Activated T-helper 2 cell treated with anti-CD3 and anti-CD28 coated beads, Interferon-gamma antibody, Interleukin-2, Interleukin-4, amounts not matched to agents 10 μg/mL and 5 μg/mL and 100 μg/mL, durations not matched to agents 14 hours and 24 hours and 36 hours (primary cell): ENCODE data around the gene ADAM12. TPM values are rescaled to one million over a fixed set of nuclear protein-coding genes. Genes with fewer than 3 reads are reported as not detected.

Source experiments
- DNase-seq: peaks from one replicate; pipeline ENCODE4 v3.0.0; 2021; ENCODE audit warnings: low spot score
- H3K27ac Mint-ChIP-seq: one replicate; pipeline ENCODE4 v1.8.0; 2021; ENCODE audit warnings: mixed read lengths
- H3K27me3 Mint-ChIP-seq: one replicate; pipeline ENCODE4 v1.8.0; 2021; ENCODE audit warnings: low read depth, mixed read lengths
- H3K36me3 Mint-ChIP-seq: one replicate; pipeline ENCODE4 v1.8.0; 2021; ENCODE audit warnings: low read depth, mixed read lengths
- H3K4me1 Mint-ChIP-seq: one replicate; pipeline ENCODE4 v1.8.0; 2021; ENCODE audit warnings: low read depth, mixed read lengths
- H3K4me3 Mint-ChIP-seq: one replicate; pipeline ENCODE4 v1.8.0; 2021; ENCODE audit warnings: low read depth, mild to moderate bottlenecking, moderate library complexity, mixed read lengths
- H3K9me3 Mint-ChIP-seq: one replicate; pipeline ENCODE4 v1.8.0; 2021; ENCODE audit warnings: mixed read lengths
- intact Hi-C: fragments of 100-400 bp; cut with micrococcal nuclease; formaldehyde crosslinking; loops from one replicate; pipeline ENCODE4 v1.15.1; 2023
- total RNA-seq: library from RNA; stranded (reverse); gene quantifications from 2 replicates; pipeline ENCODE4 v1.2.3, GENCODE V29; 2022

The ADAM12 gene
- total RNA-seq, 1 donor from 2014 or later, result 0.05 TPM

DNA sequence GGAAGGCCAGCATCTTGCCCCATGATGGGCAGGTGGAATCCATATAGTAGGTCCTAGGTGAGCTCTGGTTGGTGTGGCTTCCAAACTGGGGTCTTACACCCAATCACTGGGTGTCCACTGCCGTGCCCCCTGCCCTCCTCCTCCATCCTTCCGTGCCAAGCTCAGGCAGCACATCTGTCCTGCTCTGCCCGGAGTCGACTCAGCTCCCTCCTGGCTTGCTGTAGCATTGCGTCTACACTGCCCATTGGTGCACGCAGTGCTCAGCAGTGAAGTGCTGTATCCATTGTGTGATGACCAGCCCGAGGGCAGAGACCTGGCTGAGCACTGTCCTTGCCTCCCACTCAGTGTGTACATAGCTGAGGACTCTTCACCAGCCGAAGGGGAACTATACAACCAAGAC, 148.4 kb downstream of the ADAM12 start:
- intact Hi-C loops, result no loop called here
- peaks cover 17% of the 10 kb centered on the region for H3K9me3 Mint-ChIP-seq

GRCh38 chr10:126235979-126236851, 152.1 kb downstream of the ADAM12 start:
- H3K4me3 Mint-ChIP-seq, result no peak overlapping the region
- intact Hi-C loops, result no loop called here
- H3K27me3 Mint-ChIP-seq, result no peaks in the 10 kb centered on the region
- no peak overlapping the region for H3K27ac Mint-ChIP-seq
- H3K9me3 Mint-ChIP-seq, result peaks cover 23% of the 10 kb centered on the region
- no peak for DNase-seq
- H3K4me1 Mint-ChIP-seq, result no peaks in the 10 kb centered on the region
- no peaks in the 10 kb centered on the region for H3K36me3 Mint-ChIP-seq

More for the DNA sequence above, 148.4 kb downstream of the ADAM12 start:
- Mint-ChIP-seq H3K36me3 (no peaks in the 10 kb centered on the region), H3K4me3 (no peak overlapping the region), H3K4me1 (no peaks in the 10 kb centered on the region), H3K27ac (no peak overlapping the region), H3K27me3 (no peaks in the 10 kb centered on the region)
- DNase-seq, result no peak

DNA sequence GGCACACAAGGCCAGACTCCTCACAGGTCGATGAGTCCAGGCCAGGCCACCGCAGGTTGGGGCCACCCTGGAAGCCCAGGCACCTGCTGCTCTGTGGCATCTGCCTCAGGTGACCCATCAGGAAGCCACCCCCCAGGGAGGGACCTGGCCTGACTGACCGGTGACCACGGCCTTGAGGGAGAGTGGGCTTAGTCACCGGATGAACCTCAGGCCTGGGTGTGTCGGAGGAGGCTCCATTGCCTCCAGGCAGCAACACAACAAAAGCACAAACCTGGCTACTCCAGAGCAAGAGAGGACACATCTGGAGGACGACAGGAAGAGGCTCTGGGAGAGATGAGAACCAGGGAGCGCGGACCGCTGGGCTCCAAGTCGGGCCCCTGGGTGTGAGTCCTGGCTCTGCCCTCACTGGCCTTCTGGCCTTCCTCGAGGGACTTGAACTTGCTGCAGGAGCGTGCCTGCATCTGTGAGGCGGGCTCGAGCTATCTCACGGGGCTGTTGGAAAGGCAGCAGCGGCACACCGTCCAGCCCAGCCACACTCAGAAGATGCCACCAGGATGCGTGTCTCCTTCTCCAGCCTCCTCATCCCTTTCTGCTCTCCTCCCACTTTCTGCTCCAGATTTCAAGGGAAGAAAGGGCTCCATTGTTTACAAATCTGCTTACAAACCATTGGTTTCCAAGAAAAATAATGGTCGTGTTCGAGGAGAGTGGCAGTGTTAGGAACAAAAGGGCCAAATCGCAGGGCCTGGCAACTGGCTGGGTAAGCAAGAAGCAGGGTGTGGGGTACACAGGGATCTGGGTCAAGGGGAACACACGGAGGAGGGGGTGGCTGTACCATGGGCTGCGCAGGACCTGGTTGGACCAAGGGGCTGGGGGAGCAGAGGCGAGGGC, 152.9 kb downstream of the ADAM12 start:
- no peak overlapping the region for H3K4me3 Mint-ChIP-seq
- H3K4me1 Mint-ChIP-seq, result no peaks in the 10 kb centered on the region
- intact Hi-C loops, result no loop called here
- no peak for DNase-seq
- H3K36me3 Mint-ChIP-seq, result no peaks in the 10 kb centered on the region
- peaks cover 23% of the 10 kb centered on the region for H3K9me3 Mint-ChIP-seq
- no peak overlapping the region for H3K27ac Mint-ChIP-seq
- no peaks in the 10 kb centered on the region for H3K27me3 Mint-ChIP-seq

DNA sequence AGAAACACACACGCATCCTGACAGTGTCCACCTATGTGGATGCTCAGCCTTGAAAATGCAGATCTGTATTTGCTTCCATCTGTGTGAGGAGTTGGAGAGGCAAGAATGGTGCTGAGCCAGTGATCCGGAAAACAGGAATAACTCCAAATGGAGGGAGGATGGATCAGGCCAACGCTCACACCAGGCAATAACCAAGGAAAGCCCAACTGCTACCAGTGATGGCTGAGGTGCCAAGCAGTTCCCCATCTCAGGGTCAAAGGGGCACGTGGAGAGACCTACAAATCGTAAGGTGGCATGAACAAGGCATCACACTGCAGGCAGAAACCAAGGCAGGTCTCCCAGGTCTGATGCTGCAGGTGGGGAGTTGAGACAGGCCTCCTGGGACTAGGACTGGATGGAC, 153.6 kb downstream of the ADAM12 start:
- no peaks in the 10 kb centered on the region for H3K4me1 Mint-ChIP-seq

GRCh38 chr10:126233182-126234148, 154.8 kb downstream of the ADAM12 start:
- H3K9me3 Mint-ChIP-seq, result peaks cover 23% of the 10 kb centered on the region
- H3K27ac Mint-ChIP-seq, result no peak overlapping the region

More for the DNA sequence above, 153.6 kb downstream of the ADAM12 start:
- Mint-ChIP-seq H3K9me3 (peaks cover 23% of the 10 kb centered on the region), H3K27ac (no peak overlapping the region), H3K4me3 (no peak overlapping the region), H3K36me3 (no peaks in the 10 kb centered on the region), H3K27me3 (no peaks in the 10 kb centered on the region)
- DNase-seq, result no peak
- intact Hi-C loops, result no loop called here

DNA sequence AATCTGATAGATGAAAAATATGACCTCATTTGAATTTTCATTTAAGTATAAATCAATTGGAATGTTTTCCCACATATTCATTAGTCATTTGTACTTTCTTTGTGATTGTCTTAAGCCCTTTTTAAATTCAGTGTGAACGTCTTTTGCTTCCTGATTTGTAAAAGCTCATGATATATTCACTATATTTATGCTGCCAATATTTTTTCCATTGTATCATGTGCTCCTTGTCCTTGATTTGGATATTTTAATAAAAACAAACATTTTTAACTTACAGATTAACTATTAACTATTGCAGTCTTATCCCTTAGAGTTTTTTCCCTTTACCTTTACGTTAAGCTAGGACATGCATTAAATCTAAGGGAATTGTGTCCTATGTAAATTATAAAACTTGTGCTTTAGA, 157.7 kb downstream of the ADAM12 start:
- DNase-seq, result no peak
- intact Hi-C loops, result no loop called here
- H3K27me3 Mint-ChIP-seq, result no peaks in the 10 kb centered on the region
- no peaks in the 10 kb centered on the region for H3K36me3 Mint-ChIP-seq
- peaks cover 8% of the 10 kb centered on the region for H3K9me3 Mint-ChIP-seq
- H3K27ac Mint-ChIP-seq, result no peak overlapping the region
- H3K4me1 Mint-ChIP-seq, result no peaks in the 10 kb centered on the region
- H3K4me3 Mint-ChIP-seq, result no peak overlapping the region

More at GRCh38 chr10:126233182-126234148, 154.8 kb downstream of the ADAM12 start:
- intact Hi-C loops, result no loop called here
- Mint-ChIP-seq H3K27me3 (no peaks in the 10 kb centered on the region), H3K4me1 (no peaks in the 10 kb centered on the region), H3K36me3 (no peaks in the 10 kb centered on the region), H3K4me3 (no peak overlapping the region)
- no peak for DNase-seq

DNA sequence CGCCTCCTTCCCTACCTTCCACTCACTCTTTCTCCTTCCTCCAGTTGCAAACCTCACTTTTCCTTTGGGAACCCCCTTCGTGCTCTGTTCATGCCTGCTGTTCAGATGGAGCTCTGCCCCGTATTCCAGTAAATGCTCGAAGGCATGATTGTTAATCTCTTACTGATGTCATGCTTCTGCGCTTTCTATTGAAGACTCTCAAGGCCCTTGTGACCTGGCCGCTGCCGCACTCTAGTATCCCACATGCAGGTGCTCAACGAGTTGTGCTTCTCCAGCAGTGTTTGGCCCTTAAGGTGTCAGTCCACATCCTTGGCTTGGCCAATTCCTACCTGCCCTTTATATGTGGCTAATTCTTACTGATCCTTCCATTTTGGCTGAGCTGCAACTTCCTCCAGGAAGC, 158.6 kb downstream of the ADAM12 start:
- H3K27me3 Mint-ChIP-seq, result no peaks in the 10 kb centered on the region
- DNase-seq, result no peak
- intact Hi-C loops, result no loop called here
- no peak overlapping the region for H3K4me3 Mint-ChIP-seq
- no peak overlapping the region for H3K27ac Mint-ChIP-seq
- H3K9me3 Mint-ChIP-seq, result peaks cover 4% of the 10 kb centered on the region
- H3K36me3 Mint-ChIP-seq, result no peaks in the 10 kb centered on the region
- H3K4me1 Mint-ChIP-seq, result no peaks in the 10 kb centered on the region

- H3K27ac Mint-ChIP-seq, result no peak overlapping the region
- intact Hi-C loops, result no loop called here
- no peaks in the 10 kb centered on the region for H3K36me3 Mint-ChIP-seq
- H3K4me3 Mint-ChIP-seq, result no peak overlapping the region
- no peak for DNase-seq
- no peaks in the 10 kb centered on the region for H3K4me1 Mint-ChIP-seq
- no peaks in the 10 kb centered on the region for H3K27me3 Mint-ChIP-seq
- no peaks in the 10 kb centered on the region for H3K9me3 Mint-ChIP-seq
Measured at GRCh38 chr10:126227762-126228134, 160.5 kb downstream of the ADAM12 start.

- Mint-ChIP-seq H3K27ac (no peak overlapping the region), H3K9me3 (no peaks in the 10 kb centered on the region), H3K4me1 (no peaks in the 10 kb centered on the region), H3K27me3 (no peaks in the 10 kb centered on the region), H3K36me3 (no peaks in the 10 kb centered on the region), H3K4me3 (no peak overlapping the region)
- intact Hi-C loops, result no loop called here
- DNase-seq, result no peak
Measured at GRCh38 chr10:126226988-126227761, 161.1 kb downstream of the ADAM12 start.

- Mint-ChIP-seq H3K4me1 (no peaks in the 10 kb centered on the region), H3K4me3 (no peak overlapping the region), H3K36me3 (no peaks in the 10 kb centered on the region)
Measured at GRCh38 chr10:126226205-126226604, 162.1 kb downstream of the ADAM12 start.

DNA sequence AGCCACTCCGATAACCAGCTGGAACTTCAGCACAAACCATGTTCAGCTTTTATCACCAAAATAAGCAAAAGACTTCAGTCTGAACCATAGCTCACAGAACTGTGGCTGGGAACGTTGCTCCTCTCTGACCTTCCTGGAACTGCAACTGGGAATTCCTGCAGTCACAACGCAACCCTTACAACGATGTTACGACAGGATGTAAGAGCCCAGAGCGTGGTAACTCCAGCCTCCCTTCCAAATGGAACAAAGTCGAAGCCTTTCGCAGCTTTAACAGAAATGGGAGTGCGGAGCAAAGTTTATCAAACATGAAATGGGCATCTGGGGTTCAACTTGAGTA, 162.6 kb downstream of the ADAM12 start:
- DNase-seq, result no peak
- Mint-ChIP-seq H3K9me3 (no peaks in the 10 kb centered on the region), H3K27ac (no peak overlapping the region), H3K36me3 (no peaks in the 10 kb centered on the region), H3K27me3 (no peaks in the 10 kb centered on the region), H3K4me1 (no peaks in the 10 kb centered on the region), H3K4me3 (no peak overlapping the region)
- intact Hi-C loops, result no loop called here

More at GRCh38 chr10:126226205-126226604, 162.1 kb downstream of the ADAM12 start:
- Mint-ChIP-seq H3K27me3 (no peaks in the 10 kb centered on the region), H3K9me3 (no peaks in the 10 kb centered on the region), H3K27ac (no peak overlapping the region)
- intact Hi-C loops, result no loop called here
- no peak for DNase-seq
